Gastroesophageal sphincter (tissue), 4 donors: ENCODE measurements around the gene NAMPT. TPM values are rescaled to one million over a fixed set of nuclear protein-coding genes. Genes with fewer than 3 reads are reported as not detected.

Source experiments
- ATAC-seq: fragments of 150-250 bp; one replicate; pipeline ENCODE4 v1.9.1; 2016; ENCODE audit warnings: mild to moderate bottlenecking, moderate library complexity
- H3K27ac ChIP-seq, 4 donors: fragments of 200-600 bp; sonication (generic) in 3 of 4; 1 replicate in 3 of 4; 2 replicates in 1 of 4; pipeline ENCODE4 v1.5.1; 2016 to 2019
- H3K27me3 ChIP-seq: fragments of 200-600 bp; sonication (generic); one replicate; pipeline ENCODE4 v1.5.1; 2019
- H3K36me3 ChIP-seq, 2 donors: fragments of 200-600 bp; sonication (generic); one replicate each; pipeline ENCODE4 v1.5.1; 2019; ENCODE audit warnings: control low read depth in 1 of 2
- H3K4me1 ChIP-seq, 3 donors: fragments of 200-600 bp; sonication (generic); 1 replicate in 2 of 3; 2 replicates in 1 of 3; pipeline ENCODE4 v1.5.1; 2016 to 2019; ENCODE audit warnings: control low read depth in 2 of 3
- H3K4me3 ChIP-seq, 2 donors: fragments of 200-600 bp; sonication (generic); one replicate each; pipeline ENCODE4 v1.5.1; 2019; ENCODE audit warnings: mild to moderate bottlenecking in 1 of 2, moderate library complexity in 1 of 2
- H3K9me3 ChIP-seq, 3 donors: fragments of 200-600 bp; sonication (generic); one replicate each; pipeline ENCODE4 v1.5.1; 2017 to 2019; ENCODE audit warnings: control low read depth in 2 of 3
- CTCF ChIP-seq, 4 experiments: fragments of 200-600 bp in 2 of 4; fragments of 450-650 bp in 2 of 4; sonication (generic) in 1 of 4; IDR thresholded peaks; one replicate each; pipeline ENCODE4 v1.5.1; 2017 to 2019; ENCODE audit warnings: antibody characterized with exemption in 4 of 4, mild to moderate bottlenecking in 2 of 4, moderate library complexity in 2 of 4
- EP300 ChIP-seq: sonication (generic); formaldehyde crosslinking; IDR thresholded peaks from one replicate; pipeline ENCODE4 v1.6.1; 2017; ENCODE audit warnings: antibody characterized with exemption, mild to moderate bottlenecking
- POLR2A ChIP-seq, 2 donors: fragments of 450-650 bp; IDR thresholded peaks; one replicate each; pipeline ENCODE4 v1.6.1; 2017; ENCODE audit warnings: antibody characterized with exemption in 2 of 2, mild to moderate bottlenecking in 2 of 2, moderate library complexity in 1 of 2
- POLR2AphosphoS5 ChIP-seq: sonication (generic); formaldehyde crosslinking; IDR thresholded peaks from one replicate; pipeline ENCODE4 v1.6.1; 2017; ENCODE audit warnings: antibody characterized with exemption
- WGBS, 2 donors: methylation state at CpG; one replicate each; pipeline ENCODE4 v1.1.5; 2018; ENCODE audit warnings: low coverage in 1 of 2; 5-methylcytosine and 5-hydroxymethylcytosine counted together
- total RNA-seq, 4 donors: library from RNA; depleted of rRNA; stranded (reverse); fragments of >200 nt; gene quantifications; one replicate each; pipeline ENCODE4 v1.1.0, GENCODE V29; 2016

Gene NAMPT
- total RNA-seq, 4 donors from 2014 or later = 63.1 to 611 (median 150) TPM

GRCh38 chr7:106290319-106290718 lies 5.5 kb upstream of the NAMPT start:
- ATAC-seq = no peak
- 76 to 84% methylated on average over 5 of the region's 5 CpGs for WGBS, 2 donors

GRCh38 chr7:106289848-106290247 lies 5.1 kb upstream of the NAMPT start:
- TF ChIP-seq CTCF (IDR thresholded peaks at IDR 0.05) (no peak), EP300 (no peak), POLR2A (IDR thresholded peaks at IDR 0.05) (no peak), POLR2AphosphoS5 (no peak)
- Histone ChIP-seq H3K27me3 (no peaks in the 10 kb centered on the region), H3K4me3 (no peak overlapping the region), H3K27ac (no peak overlapping the region), H3K4me1 (peaks cover 0 to 8% (median 0%) of the 10 kb centered on the region in 3 donors), H3K36me3 (no peaks in the 10 kb centered on the region), H3K9me3 (no peaks in the 10 kb centered on the region)
- WGBS, 2 donors = 0% methylated on average over 1 of the region's 1 CpG
- no peak for ATAC-seq

More at GRCh38 chr7:106290319-106290718, 5.5 kb upstream of the NAMPT start:
- no peak overlapping the region for H3K4me3 ChIP-seq
- no peak for TF ChIP-seq POLR2AphosphoS5
- no peak for TF ChIP-seq CTCF (IDR thresholded peaks at IDR 0.05)
- no peaks in the 10 kb centered on the region for H3K27me3 ChIP-seq
- H3K36me3 ChIP-seq = no peaks in the 10 kb centered on the region
- peaks cover 0 to 8% (median 0%) of the 10 kb centered on the region in 3 donors for H3K4me1 ChIP-seq
- H3K27ac ChIP-seq = no peak overlapping the region
- no peaks in the 10 kb centered on the region for H3K9me3 ChIP-seq

- Histone ChIP-seq H3K36me3 (no peaks in the 10 kb centered on the region), H3K27me3 (no peaks in the 10 kb centered on the region), H3K4me1 (peaks cover 0 to 10% (median 0%) of the 10 kb centered on the region in 3 donors), H3K27ac (no peak overlapping the region), H3K9me3 (no peaks in the 10 kb centered on the region), H3K4me3 (no peak overlapping the region)
- WGBS, 2 donors = 77 to 79% methylated on average over 5 to 7 of the region's 7 CpGs
- no peak for TF ChIP-seq POLR2A (IDR thresholded peaks at IDR 0.05)
- no peak for TF ChIP-seq EP300
- no peak for TF ChIP-seq POLR2AphosphoS5
- TF ChIP-seq CTCF (IDR thresholded peaks at IDR 0.05) = no peak
- no peak for ATAC-seq
Observed at GRCh38 chr7:106288263-106288662, 3.5 kb upstream of the NAMPT start.

- Histone ChIP-seq H3K27ac (no peak overlapping the region), H3K9me3 (no peaks in the 10 kb centered on the region), H3K4me3 (no peak overlapping the region), H3K4me1 (peaks cover 0 to 15% (median 0%) of the 10 kb centered on the region in 3 donors), H3K36me3 (no peaks in the 10 kb centered on the region), H3K27me3 (no peaks in the 10 kb centered on the region)
- TF ChIP-seq CTCF (IDR thresholded peaks at IDR 0.05) (no peak), POLR2A (IDR thresholded peaks at IDR 0.05) (no peak), POLR2AphosphoS5 (no peak), EP300 (no peak)
- ATAC-seq = no peak
- 74 to 76% methylated on average over 2 to 3 of the region's 3 CpGs for WGBS, 2 donors
Observed at GRCh38 chr7:106287786-106288185, 3.0 kb upstream of the NAMPT start.

GRCh38 chr7:106285855-106286492 lies 1.2 kb upstream of the NAMPT start:
- Histone ChIP-seq H3K4me3 (peak overlapping the region; percentile 82 to 89), H3K36me3 (no peaks in the 10 kb centered on the region), H3K4me1 (peaks cover 5 to 33% (median 6%) of the 10 kb centered on the region in 3 donors), H3K27me3 (no peaks in the 10 kb centered on the region), H3K9me3 (no peaks in the 10 kb centered on the region), H3K27ac (peak overlapping the region; percentile 96 to 99 (median 98))
- TF ChIP-seq EP300 (no peak), CTCF (IDR thresholded peaks at IDR 0.05) (no peak), POLR2A (IDR thresholded peaks at IDR 0.05) (no peak), POLR2AphosphoS5 (peak; percentile 13)
- WGBS, 2 donors = 25 to 30% methylated on average over 13 to 14 of the region's 14 CpGs
- ATAC-seq = no peak
